GM23248 (cell line): ENCODE data around the gene TSPAN1. TPM values are rescaled to one million over a fixed set of nuclear protein-coding genes. Genes with fewer than 3 reads are reported as not detected.

Experiments
- DNase-seq: peaks from one replicate; pipeline ENCODE4 v3.0.0-alpha.2; 2015
- H2AFZ ChIP-seq: fragments of 200-600 bp; sonication (generic); 2 replicates; pipeline ENCODE4 v1.6.1; 2016; ENCODE audit warnings: antibody characterized with exemption
- H3F3A ChIP-seq: fragments of 200-600 bp; sonication (generic); 2 replicates; pipeline ENCODE4 v1.6.1; 2016; ENCODE audit warnings: mild to moderate bottlenecking, antibody characterized with exemption, mixed run types; ENCODE audit not compliant: insufficient read depth
- H3K27ac ChIP-seq: fragments of 200-600 bp; sonication (generic); 2 replicates; pipeline ENCODE4 v1.5.1; 2016; ENCODE audit warnings: mild to moderate bottlenecking
- H3K27me3 ChIP-seq: fragments of 200-600 bp; sonication (generic); replicated peaks from 2 replicates; pipeline ENCODE4 v1.6.1; 2016; ENCODE audit warnings: mild to moderate bottlenecking; ENCODE audit not compliant: insufficient read depth
- H3K36me3 ChIP-seq: fragments of 200-600 bp; sonication (generic); 2 replicates; pipeline ENCODE4 v1.6.1; 2016; ENCODE audit warnings: low read depth, mild to moderate bottlenecking
- H3K4me1 ChIP-seq: fragments of 200-600 bp; sonication (generic); 2 replicates; pipeline ENCODE4 v1.6.1; 2016; ENCODE audit warnings: mild to moderate bottlenecking; ENCODE audit not compliant: insufficient read depth
- H3K4me2 ChIP-seq: fragments of 200-600 bp; sonication (generic); one replicate; pipeline ENCODE4 v1.6.1; 2016; ENCODE audit warnings: mild to moderate bottlenecking; ENCODE audit not compliant: unreplicated experiment
- H3K4me3 ChIP-seq: fragments of 200-600 bp; sonication (generic); 2 replicates; pipeline ENCODE4 v1.5.1; 2016; ENCODE audit warnings: mild to moderate bottlenecking
- H3K79me2 ChIP-seq: fragments of 200-600 bp; sonication (generic); 2 replicates; pipeline ENCODE4 v1.6.1; 2016; ENCODE audit warnings: mild to moderate bottlenecking; ENCODE audit not compliant: insufficient read depth
- H3K9ac ChIP-seq: fragments of 200-600 bp; sonication (generic); 2 replicates; pipeline ENCODE4 v1.6.1; 2016; ENCODE audit warnings: mild to moderate bottlenecking
- H3K9me2 ChIP-seq: fragments of 200-600 bp; sonication (generic); 2 replicates; pipeline ENCODE4 v1.6.1; 2016; ENCODE audit warnings: mixed run types, mild to moderate bottlenecking, moderate library complexity; ENCODE audit not compliant: insufficient read depth
- H3K9me3 ChIP-seq: fragments of 200-600 bp; sonication (generic); one replicate; pipeline ENCODE4 v1.6.1; 2017; ENCODE audit warnings: low read depth
- H4K20me1 ChIP-seq: fragments of 200-600 bp; sonication (generic); 2 replicates; pipeline ENCODE4 v1.6.0; 2016; ENCODE audit not compliant: insufficient read depth
- EZH2 ChIP-seq: fragments of 200-600 bp; sonication (generic); IDR thresholded peaks from 2 replicates; pipeline ENCODE4 v1.6.1; 2018; ENCODE audit warnings: antibody characterized with exemption, mild to moderate bottlenecking; ENCODE audit not compliant: insufficient read depth, poor library complexity, severe bottlenecking
- EZH2phosphoT487 ChIP-seq: fragments of 200-600 bp; sonication (generic); IDR thresholded peaks from 2 replicates; pipeline ENCODE4 v1.6.1; 2018; ENCODE audit warnings: antibody characterized with exemption, moderate library complexity, mild to moderate bottlenecking, low read depth; ENCODE audit not compliant: insufficient read depth
- WGBS, 2 experiments: methylation state at CpG; one replicate each; pipeline ENCODE4 v1.1.6; 2015 to 2017; ENCODE audit warnings: low lambda C conversion rate in 2 of 2, low coverage in 1 of 2; ENCODE audit errors: missing lambda C conversion rate in 2 of 2; 5-methylcytosine and 5-hydroxymethylcytosine counted together
- in situ Hi-C: fragments of 300-500 bp; cut with MboI; formaldehyde crosslinking; loops from 2 replicates; pipeline ENCODE4 v1.15.0; 2020
- polyA plus RNA-seq: library from polyadenylated mRNA; unstranded; fragments of >200 nt; fragmentation: Nextera tagmentation; extraction: Ambion mirVana; gene quantifications from 2 replicates; pipeline ENCODE4 v1.2.1, GENCODE V29; 2016
- total RNA-seq: library from RNA; depleted of rRNA; stranded (reverse); fragments of >200 nt; shearing (Covaris generic); gene quantifications from 2 replicates; pipeline ENCODE4 v1.2.3, GENCODE V29; 2014

TSPAN1 gene
- total and polyA plus RNA-seq, 2 experiments from 2014 or later = 0.70 TPM; not detected in 1

DNA sequence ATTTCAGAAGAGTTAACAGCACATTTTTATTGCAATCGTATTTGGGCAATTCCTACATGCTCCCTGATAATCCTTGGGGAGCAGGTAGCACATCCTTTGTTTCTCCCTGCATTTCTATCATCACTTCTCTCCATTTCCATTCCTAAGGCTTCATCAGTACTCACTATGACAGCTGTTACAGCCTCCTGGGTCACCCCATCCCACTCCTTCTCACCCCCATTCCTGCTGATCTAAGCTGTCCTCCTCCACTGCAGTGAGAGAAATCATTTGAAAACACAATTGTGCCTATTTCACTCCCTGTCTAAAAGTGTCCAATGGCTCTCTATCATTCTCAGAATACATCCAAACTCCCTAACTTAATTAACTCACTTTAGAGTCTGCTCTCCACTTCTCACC, 17.0 kb upstream of the TSPAN1 start:
- no peak for TF ChIP-seq EZH2

DNA sequence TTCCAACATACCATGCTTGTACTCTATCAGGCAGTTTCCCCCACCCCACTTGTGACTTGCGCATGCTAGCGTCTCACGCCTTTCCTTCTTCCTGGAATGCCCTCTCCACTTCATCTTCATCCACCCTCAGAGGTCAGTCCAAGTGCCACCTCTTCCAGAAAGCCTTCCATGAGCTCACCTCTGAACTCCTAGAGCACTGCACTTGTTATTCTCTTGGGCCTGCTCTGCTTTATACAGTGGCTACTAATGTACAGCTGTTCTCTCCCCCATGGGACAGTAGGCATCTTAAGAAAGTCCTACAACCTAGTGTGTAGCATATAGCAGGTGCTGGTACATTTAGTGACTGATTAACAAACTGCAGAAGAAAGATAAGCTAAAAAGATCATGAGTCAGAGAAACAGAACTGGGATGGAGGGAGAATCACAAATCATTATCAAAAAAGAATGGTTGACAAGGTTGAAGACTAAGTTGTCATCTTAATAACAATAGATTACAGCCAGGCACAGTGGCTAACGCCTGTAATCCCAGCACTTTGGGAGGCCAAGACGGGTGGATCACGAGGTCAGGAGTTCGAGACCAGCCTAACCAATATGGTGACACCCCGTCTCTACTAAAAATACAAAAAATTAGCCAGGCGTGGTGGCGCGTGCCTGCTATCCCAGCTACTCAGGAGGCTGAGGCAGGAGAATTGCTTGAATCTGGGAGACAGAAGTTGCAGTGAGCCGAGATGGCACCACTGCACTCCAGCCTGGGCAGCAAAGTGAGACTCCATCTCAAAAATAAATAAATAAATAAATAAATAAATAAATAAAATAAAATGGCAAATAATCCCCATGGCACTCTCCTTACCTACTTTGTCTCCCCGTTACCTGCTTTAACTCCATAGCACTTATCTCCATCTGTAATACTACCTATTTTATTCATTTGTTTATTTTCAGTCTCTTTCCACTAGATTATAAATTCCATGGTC, 16.3 kb upstream of the TSPAN1 start:
- H3K79me2 ChIP-seq = no peaks in the 10 kb centered on the region
- DNase-seq = no peak

More for the DNA sequence above, 17.0 kb upstream of the TSPAN1 start:
- Histone ChIP-seq H3K36me3 (no peaks in the 10 kb centered on the region), H3F3A (no peaks in the 10 kb centered on the region), H4K20me1 (no peaks in the 10 kb centered on the region), H3K79me2 (no peaks in the 10 kb centered on the region), H3K4me3 (no peak overlapping the region), H3K4me2 (no peak overlapping the region), H2AFZ (no peak overlapping the region), H3K27me3 (peaks cover 3% of the 10 kb centered on the region; the same call in 1 of the 2 replicates), H3K9ac (no peak overlapping the region), H3K27ac (no peak overlapping the region), H3K9me3 (no peaks in the 10 kb centered on the region), H3K4me1 (no peaks in the 10 kb centered on the region), H3K9me2 (no peaks in the 10 kb centered on the region)
- in situ Hi-C loops = no loop called here
- 68 to 83% methylated on average over 1 of the region's 1 CpG for WGBS, 2 experiments
- no peak for DNase-seq

DNA sequence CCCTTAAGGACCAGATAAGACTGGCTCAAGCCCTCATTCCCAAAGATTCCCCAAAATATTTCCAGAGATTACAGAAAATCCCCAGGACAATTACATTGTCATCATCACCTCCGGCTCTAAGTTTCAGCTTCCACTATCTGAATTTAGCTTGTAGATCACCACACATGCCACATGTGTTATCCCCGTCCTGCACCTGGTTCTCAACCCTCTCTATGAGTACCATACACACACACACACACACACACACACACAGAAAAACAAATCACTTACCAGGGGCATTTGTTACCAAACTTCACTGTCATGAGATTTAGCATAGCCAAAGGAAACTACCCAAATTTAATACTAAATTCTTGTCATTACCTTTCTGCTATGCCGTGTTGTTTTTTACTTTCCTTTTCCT, 15.4 kb upstream of the TSPAN1 start:
- Histone ChIP-seq H3K27ac (no peak overlapping the region), H3K27me3 (peaks cover 3% of the 10 kb centered on the region; the same call in 1 of the 2 replicates), H3F3A (no peaks in the 10 kb centered on the region), H3K36me3 (no peaks in the 10 kb centered on the region), H4K20me1 (no peaks in the 10 kb centered on the region), H3K79me2 (no peaks in the 10 kb centered on the region), H3K9me2 (no peaks in the 10 kb centered on the region), H3K9ac (no peak overlapping the region), H3K4me1 (no peaks in the 10 kb centered on the region), H2AFZ (no peak overlapping the region), H3K9me3 (no peaks in the 10 kb centered on the region), H3K4me2 (no peak overlapping the region), H3K4me3 (no peak overlapping the region)
- no peak for TF ChIP-seq EZH2
- TF ChIP-seq EZH2phosphoT487 = no peak
- WGBS, 2 experiments = 54 to 57% methylated on average over 3 of the region's 3 CpGs
- in situ Hi-C loops = no loop called here
- no peak for DNase-seq

More for the DNA sequence above, 16.3 kb upstream of the TSPAN1 start:
- no peak overlapping the region for H3K4me3 ChIP-seq
- no peak overlapping the region for H2AFZ ChIP-seq
- H3K4me1 ChIP-seq = no peaks in the 10 kb centered on the region
- no peak overlapping the region for H3K27ac ChIP-seq
- no peaks in the 10 kb centered on the region for H3K9me3 ChIP-seq
- no peaks in the 10 kb centered on the region for H4K20me1 ChIP-seq
- H3K36me3 ChIP-seq = no peaks in the 10 kb centered on the region
- H3F3A ChIP-seq = no peaks in the 10 kb centered on the region
- TF ChIP-seq EZH2 (no peak), EZH2phosphoT487 (no peak)
- peaks cover 3% of the 10 kb centered on the region; the same call in 1 of the 2 replicates for H3K27me3 ChIP-seq
- no peak overlapping the region for H3K4me2 ChIP-seq
- 73 to 81% methylated on average over 13 of the region's 13 CpGs for WGBS, 2 experiments
- H3K9ac ChIP-seq = no peak overlapping the region
- H3K9me2 ChIP-seq = no peaks in the 10 kb centered on the region
- in situ Hi-C loops = no loop called here

DNA sequence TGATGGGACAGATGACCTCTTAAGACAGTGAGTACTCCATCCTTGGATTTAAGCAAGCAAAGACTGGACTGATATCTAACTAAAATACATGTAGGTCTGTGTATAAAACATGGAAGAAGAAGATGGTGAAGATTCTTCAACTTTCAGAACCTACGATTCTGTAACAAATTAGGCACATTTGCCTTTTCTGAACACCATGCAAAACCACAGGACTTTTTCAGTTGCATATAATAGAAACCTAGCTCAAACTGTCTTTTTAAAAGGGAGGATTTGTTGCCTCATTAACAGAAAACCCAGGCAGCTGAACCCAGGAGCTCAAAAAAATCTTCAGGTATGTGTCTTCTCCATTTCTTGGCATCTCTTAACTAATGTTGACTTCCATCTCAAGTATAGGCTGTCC, 14.7 kb upstream of the TSPAN1 start:
- Histone ChIP-seq H3K4me3 (no peak overlapping the region), H3K9me3 (no peaks in the 10 kb centered on the region), H3K4me1 (no peaks in the 10 kb centered on the region), H3K27me3 (peaks cover 3% of the 10 kb centered on the region; the same call in 1 of the 2 replicates), H3K79me2 (no peaks in the 10 kb centered on the region), H3K4me2 (no peak overlapping the region), H3K9ac (no peak overlapping the region), H3F3A (no peaks in the 10 kb centered on the region), H3K27ac (no peak overlapping the region), H3K36me3 (no peaks in the 10 kb centered on the region), H3K9me2 (no peaks in the 10 kb centered on the region), H2AFZ (no peak overlapping the region), H4K20me1 (no peaks in the 10 kb centered on the region)
- TF ChIP-seq EZH2phosphoT487 (no peak), EZH2 (no peak)
- in situ Hi-C loops = no loop called here
- no peak for DNase-seq
- 40 to 46% methylated on average over 1 of the region's 1 CpG for WGBS, 2 experiments
